HG03439 (cell line): ENCODE results near the gene DIDO1.

Experiments used
- ATAC-seq: cut with Tn5 transposase; IDR thresholded peaks from one replicate; pipeline ENCODE4 v1.9.1; 2021; ENCODE audit warnings: mild to moderate bottlenecking, moderate library complexity; ENCODE audit not compliant: unreplicated experiment

DIDO1 gene

DNA sequence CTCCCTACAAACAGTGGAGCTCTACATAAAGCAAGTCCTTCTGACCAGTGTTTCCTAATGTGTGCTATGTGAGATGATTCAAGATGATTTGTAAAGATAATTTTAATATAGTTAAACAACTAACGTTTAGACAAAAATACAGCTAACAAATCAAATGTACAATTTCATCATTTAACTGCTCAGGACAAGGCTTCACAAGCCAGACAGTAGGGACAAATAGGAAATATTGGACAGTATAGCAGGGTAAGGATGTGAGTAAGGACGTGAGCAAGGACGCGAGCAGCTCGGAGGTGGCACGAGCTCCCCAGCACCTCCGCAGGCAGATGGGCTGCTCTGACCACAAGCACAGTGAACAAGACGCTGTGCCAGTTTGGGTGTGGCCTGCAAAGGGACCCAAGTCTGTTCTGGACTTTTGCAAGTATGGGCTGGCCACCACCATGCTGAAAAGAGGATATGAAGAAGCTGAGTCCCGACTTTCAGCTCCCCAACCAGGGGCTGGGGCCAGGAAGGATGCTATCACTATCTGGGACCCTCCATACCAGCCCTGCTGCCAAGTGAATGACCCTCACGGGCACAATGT lies 14.5 kb downstream of the DIDO1 start:
- no peak for ATAC-seq

DNA sequence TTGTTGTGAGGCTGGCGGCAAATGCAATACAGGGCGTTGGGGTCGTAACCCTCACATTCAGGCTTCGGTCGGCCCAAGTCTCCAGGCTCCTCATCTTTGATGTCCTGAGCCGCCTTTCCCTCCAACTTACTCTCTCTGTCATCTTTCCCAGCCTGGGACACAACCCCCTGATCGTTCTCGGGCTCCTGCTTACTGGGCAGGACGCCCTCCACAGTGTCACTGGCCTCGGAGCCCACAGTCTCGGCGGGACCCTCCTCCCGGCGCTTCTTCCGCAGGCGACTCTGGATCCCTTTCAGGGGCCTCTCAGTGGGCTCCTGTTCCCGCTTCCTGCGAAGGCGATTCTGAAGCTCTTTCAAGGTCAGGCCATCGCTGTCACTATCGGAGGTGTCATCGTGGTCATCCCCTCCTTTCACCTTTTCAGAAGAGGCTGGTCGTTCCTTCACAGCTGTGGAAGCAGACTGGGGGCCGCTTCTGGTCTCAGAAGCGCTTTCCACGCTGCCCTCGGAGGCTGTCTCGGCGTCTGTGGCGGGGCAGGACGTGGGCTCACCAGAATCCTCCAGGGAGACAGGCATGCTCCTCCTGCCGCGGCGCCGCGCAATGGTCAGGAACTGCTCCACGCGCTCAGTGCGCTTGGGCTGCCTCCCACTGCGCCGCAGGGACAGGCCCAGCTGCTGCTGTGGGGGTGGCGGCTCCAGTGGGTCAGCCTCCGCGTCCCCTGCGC lies 15.4 kb downstream of the DIDO1 start:
- ATAC-seq, result no peak

DNA sequence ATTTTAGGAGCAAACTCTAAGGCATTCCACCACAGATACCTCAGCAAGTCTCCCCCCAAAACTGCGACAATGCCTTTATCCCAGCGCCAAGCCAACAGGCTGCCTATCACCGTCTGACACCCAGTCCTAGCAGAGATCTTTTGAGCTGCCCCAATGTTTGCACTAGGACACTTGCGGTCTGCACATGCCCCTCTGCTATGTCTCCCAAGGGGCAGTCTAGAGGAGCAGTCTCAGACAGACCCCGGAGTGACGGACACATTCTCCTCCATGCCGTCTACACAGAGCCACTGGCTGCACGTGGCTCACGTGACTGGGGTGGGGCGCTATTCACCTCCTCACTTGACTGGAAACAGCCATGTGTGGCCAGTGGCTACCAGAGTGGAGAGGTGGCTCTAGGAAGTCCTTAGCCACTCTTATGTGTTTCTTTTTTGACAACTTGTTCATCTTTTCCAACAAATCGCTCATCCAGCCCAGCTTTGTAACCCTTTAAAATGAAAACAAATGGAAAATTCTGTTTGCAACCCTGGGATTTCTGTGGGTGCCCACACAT lies 16.0 kb downstream of the DIDO1 start:
- ATAC-seq, result no peak

DNA sequence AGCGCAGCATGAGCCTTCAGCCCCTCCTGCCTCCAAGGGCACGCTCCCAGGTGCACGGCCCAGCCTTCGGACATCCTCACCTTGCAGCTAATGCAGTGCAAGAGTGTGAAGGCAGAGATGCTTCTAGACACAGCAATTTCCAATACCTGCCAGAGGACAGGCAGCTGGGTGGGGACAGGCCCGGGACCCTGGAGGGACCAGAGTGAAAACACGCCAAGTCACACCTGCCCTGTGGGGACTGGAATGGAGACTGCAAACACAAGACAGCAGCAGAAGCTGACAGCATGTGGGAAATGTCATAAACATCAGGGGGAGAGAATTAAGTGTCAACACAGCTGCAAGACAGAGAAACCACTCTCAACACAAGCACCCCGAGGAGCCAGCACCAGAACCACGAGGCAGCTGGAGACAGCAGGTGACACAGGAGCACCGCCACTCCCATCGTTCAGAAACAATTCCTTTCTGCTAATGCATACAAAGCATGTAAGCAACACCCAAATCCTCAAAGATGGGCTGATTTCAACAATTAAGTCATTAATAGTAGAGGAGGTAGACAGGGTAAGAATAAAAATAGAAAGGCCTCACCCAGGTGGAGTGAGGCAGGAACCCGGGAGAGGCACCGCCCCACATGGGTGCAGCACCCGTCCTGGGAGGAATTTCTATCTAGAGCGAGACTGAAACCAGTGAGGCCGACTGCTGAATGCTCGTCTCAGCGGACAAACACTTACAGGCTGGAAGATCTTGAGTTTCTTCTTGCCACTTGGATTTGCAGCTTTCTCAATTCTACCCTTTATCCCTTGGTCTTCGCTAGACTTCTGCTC lies 17.1 kb downstream of the DIDO1 start:
- ATAC-seq, result no peak

DNA sequence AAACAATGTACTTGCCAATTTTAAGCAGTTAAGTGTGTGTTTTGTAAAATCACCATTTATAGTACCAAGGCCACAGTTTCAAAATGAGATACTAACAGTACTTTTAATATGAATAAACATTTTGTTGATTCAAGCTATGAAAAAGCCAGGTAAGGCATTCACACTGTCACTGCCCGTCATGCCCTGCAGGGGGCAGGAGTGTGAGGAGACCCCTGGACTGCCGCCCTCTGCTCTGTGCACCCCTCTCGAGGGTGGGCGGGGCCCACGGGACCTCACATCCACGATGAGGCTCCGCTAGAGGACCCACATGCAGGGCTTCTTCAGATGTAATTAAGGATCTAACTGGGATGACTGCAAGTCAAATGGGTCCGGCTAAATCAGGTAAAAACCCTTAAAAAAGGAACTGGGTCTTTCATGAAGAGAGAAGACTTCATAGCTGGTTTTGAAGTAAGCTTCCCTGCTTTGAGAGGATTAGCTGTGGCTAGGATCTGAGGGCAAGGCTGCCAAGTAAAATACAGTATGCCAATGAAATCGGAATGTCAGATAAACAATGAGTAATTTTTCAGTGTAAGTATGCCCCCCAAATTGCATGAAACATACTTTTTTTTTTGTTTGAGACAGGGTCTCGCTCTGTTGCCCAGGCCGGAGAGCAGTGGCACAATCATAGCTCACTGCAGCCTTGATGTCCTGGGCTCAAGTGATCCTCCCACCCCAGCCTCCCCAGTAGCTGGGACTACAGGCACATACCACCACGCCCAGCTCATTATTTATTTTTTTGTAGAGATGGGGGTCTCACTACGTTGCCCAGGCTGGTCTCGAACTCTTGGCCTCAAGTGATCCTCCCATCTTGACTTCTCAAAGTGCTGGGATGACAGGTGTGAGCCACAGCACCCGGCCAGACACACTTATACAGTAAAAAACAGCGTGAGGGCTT lies 18.7 kb downstream of the DIDO1 start:
- ATAC-seq, result no peak

DNA sequence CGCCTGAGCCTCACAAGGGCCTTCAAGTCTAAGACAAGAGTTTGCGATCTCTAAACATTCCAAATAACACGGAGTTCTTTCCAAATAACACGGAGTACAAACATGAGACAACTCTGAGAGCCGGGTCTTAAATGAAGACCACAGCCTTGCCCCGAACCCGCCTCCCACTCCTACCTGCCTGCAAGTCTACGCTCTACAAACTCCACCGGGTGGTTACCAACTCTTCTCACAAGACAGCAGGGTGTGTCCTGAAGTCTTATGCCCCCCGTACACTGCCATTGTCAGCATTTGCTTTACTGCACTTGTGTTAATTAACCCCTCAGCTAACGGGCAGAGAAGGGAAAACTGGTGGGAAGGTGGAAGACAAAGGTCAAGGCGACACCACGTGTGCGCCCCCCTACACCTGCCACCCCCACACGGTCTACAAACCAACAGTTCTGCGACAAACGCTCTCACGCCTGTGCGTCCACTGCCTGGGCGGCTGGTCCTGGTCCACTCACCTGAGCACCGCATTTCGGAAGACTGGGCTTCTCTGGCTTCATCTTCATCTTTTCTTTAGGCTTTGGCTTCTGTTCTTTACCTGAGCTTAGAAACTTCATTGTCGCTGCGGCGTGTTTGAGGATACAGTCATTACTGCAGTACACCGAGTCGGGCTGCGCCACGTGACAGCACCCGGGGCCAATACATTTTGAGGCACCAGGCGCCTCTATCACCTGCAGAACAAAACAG lies 19.5 kb downstream of the DIDO1 start:
- no peak for ATAC-seq

DNA sequence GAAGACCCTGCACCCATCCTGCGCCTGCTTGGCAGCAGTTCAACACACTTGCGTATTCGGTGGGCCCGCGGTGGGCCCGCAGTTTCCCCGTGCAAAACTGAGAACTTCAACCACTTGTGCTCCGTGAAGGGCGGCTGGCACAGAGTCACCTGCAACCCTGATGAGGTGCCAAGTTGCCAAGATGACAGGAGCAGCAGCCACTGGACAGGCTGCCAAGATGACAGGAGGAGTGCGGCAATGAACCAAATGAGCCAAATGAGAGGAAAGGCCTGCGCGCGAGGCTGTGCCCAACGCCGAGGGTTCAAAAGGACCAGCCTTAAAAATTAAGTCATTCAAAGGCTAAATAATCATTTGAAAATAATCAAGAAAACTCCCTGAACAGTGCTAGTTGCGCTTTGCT lies 20.1 kb downstream of the DIDO1 start:
- no peak for ATAC-seq

DNA sequence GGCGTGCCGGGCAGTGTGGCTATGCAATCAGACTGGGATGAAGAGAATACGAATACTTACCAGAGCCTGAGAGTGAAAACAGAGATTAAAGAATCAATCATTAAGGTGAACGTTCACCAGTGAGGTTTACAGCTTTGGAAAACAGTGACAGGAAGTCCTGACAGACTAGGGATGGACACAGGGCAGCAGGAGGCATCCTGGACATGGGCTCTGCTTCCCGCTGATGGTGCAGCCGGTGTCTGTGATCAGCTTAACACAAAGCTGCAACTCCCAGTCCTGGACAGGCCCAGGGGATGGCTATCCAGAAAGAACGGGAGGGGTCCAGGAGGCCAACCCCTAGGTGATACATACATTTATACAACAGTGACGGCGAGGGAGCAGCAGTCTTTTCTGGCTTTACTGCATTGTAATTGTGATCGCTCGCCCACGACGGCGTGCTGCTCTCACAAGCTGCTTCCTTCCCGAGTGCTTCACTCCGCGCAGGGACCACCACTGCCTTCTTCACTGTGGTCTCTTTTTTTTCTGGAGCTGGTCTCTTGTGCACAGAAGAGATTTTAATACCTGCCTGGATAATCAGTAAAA lies 20.7 kb downstream of the DIDO1 start:
- ATAC-seq, result no peak

DNA sequence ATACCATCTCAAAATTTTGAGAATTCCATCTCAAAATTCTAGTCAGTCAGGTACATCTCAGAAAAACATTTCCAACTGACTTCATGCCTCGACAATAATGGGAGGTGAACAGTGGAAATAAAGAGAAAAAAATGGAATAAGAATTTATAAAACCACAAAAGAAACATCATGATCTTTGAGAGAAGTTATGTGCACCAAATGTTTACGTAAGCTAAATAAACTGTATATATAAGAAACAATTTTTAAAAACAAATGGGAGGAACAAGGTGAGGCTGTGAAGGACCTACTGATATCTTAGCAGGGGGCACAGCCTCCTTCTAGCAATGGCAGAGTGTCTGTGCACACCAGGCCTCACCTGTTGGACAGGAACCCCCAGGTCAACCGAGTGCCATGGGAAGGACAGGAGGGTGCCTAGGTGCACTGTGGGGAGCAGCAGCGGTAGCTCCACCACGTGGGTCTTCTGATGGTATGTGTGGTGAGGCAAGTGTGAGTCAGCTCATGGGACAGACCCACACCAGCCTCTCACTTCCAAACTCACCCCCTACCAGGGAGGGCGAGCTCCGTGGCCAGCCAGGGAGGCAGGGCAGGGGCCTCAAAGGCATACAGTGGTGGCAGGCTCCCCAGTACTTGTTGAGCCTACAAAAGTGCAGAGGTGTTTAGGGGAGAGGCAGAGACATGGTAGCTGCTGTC lies 23.2 kb downstream of the DIDO1 start:
- ATAC-seq, result no peak

DNA sequence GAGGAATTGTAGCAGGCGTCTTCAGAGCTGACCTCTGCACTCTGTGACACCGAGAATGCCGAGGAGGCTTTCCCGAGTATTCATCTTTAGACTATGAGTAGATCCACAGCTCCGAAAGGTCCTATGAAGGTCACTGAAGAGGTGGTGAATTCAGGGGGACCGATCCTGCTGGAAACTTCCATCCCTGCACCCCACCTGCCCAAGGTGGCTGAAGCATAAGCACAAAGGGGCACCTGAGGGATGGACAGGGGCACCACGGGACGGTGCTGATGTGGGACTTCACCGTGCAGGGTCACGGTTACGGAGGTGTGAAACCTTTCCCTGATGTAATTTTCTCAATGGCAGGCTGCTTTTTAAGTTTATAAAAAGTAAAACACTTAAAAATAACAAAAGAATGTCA lies 24.4 kb downstream of the DIDO1 start:
- ATAC-seq, result no peak

DNA sequence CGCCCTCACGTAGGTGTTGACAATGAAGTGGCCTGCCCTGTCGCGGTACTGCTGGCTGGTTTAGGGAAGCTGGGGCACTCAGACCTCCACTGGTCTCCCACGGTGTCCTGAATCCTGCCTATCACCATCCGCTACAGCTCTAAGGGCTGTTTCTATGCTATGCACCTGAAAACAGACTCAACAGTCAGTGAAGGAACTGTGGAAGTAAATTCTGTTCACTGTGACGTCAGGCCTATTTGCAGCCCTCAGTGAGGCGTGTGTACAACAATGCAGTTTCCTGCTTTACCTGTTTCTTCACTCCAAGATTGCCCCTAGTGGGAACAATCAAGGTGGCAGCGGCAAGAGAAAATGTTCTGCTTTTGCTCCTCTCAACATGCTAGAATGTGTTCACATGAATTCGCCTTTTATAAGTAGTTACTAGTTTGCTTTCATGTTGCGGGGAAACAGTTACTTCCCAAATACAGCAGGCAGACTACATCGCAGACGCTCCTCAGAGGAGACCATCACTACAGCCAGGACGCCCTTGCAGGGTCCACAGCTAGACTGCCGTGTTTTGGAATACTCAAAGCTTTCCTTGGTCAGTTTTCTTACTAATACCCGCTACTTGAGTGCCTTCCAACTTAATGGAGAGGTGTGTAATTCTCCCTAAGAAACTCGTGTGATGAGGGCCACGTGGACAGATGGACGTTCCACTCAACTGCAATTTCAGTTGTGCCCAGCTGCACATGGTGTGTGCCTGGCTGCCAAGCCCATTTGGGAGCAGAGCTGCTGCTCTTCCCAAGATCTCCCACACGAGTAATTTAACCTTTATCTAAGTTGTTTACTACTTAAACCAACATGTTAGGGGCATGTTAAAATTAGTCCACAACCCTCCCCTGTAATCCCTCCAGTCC lies 25.4 kb downstream of the DIDO1 start:
- no peak for ATAC-seq

DNA sequence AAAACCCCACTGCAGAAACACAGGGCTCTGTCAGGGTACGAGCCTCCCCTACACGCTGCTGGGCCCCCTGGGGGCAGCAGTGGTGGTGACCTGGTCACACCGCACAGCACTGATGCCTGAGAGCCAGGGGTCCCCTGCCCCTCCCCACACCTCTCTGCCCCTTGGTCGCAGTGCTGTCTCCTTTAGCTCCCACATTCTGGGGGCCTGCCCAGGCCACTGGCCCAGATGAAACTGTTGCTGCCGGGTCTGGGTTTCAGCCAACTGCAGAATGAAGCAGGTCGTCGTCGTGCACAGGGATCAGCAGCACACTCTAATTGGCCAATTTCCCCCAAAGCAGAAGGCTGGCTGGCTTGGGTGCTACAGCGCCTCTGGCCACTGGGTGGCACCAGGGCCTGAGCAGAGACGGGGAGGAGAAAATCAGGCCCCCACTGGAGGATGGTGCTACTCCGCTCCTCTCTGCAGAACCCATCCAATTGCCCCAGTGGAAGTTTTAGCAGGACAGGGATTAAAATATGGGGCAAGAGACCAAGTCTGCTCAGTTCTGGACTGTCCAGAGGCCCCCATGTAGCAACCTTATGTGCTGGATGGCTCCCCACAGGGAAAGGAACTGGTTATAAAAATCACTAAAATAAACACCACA lies 26.1 kb downstream of the DIDO1 start:
- ATAC-seq, result peak; percentile 83

DNA sequence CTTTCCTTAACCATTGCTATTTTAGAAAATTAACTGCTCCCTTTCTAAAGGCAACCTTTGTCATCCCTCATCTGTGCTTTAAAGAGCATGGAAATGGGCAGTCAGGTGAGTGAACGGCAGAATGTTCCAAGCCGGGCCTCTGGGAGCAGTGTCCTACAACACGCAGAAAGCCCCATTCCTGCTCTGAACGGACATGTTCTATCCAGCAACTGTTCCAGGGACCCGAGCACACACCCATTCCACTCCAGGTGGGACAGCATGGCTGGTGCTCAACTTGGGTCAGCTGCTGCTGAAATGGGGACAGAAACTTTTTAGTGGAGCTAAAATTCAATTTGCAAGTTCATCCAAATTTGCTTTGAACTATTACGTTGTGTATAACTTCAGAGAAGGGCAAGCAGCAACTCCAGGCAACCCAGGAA lies 26.7 kb downstream of the DIDO1 start:
- no peak for ATAC-seq

DNA sequence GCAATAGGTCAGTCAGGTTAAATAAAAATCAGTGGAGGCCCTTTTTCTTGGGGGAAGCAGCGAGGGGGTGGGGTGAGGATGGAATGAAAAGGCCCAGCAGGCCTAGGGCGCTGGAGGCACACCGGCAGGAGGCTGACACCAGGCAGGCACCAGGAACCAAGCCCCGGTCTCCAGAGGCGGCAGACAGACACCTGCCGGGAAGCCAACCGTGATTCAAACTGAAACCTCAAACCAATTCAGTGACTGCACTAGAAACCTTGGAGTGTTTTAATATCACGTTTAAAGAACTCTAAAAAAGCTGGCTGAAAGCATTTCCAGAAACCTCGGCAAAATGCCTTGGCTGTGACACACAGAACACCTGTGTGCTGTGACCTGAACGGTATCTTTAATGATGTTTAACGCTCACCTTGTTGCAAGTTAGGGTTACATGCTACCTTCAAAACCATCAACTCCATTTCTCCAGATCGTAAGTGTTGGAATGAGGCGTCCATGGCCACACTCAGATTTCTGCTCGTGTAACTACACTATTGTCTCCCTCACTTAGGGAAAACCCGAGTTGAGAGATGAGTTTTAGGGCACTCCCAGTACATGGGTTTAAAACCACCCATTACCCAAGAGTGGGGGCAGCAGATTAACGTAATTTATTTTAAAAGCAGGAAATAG lies 27.2 kb downstream of the DIDO1 start:
- ATAC-seq, result no peak

DNA sequence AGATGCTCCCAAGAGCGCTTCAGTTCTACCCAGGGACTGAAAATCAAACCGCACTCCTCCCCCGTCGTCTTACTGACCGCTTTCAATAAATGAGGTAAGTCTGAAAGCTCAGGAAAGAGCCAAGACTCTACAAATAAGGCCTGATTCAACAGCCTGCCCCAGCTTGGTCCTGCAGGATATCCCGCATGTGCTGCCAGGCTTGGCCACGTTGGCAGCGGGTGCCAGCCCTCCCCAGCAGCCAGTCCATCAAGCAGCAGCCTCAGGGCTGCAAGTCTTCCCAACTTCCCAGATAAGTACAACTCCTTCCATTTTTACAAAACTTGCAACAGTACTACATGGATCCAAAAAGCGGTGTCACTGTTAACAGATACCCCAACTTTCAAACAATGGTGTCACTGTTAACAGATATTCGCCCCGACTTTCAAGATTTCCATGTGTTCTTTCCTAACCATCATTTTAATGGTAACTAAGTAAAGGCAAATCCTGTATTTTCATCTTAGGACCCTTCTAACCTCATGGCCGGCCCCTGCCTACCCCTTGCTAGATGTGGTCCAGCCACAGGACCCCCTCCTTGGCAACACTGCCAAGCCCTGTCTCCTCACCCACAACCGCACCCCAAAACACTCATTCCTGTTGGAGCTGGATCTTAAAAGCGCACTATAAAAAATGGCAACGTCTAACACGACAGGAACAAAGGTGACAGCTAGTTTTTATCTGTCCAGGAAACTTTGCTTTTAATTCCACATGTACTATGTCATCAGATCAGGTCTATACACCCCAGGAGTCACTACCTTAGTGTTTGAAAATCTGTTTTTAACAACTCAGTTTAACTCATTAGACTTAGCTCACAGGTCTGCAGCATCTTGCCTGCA lies 28.0 kb downstream of the DIDO1 start:
- ATAC-seq, result no peak

DNA sequence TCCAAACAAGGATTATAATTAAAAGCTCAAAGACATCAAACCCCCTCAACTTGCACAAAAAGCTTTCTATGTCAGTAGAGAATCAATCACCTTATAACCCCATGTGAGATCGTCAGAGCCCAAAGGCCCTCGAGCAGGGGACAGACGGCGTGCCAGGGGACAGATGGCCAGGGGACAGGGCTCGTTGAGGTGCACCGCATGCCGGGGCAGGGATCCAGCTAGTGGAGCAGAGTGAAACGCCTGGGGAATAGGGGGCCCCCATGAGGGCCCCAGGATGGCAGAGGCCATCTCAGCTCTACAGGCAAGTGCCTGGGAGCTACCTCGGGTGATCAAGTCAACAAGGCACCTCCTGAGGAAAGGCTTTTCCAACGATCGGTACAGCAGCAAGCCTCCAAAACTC lies 28.6 kb downstream of the DIDO1 start:
- ATAC-seq, result no peak
